CD4-positive, alpha-beta T cell treated with Interleukin-2 at 100 ng/mL for 4 hours (primary cell): ENCODE results near the gene LSMEM2.
"Not testable (repeated sequence)": the region's sequence is repeated elsewhere in the genome, so short reads cannot be mapped to it uniquely, and the experiment has no call there.

Experiments
- DNase-seq: peaks from one replicate; pipeline ENCODE4 v3.0.0-alpha.2; 2020; ENCODE audit warnings: low spot score

LSMEM2 gene

DNA sequence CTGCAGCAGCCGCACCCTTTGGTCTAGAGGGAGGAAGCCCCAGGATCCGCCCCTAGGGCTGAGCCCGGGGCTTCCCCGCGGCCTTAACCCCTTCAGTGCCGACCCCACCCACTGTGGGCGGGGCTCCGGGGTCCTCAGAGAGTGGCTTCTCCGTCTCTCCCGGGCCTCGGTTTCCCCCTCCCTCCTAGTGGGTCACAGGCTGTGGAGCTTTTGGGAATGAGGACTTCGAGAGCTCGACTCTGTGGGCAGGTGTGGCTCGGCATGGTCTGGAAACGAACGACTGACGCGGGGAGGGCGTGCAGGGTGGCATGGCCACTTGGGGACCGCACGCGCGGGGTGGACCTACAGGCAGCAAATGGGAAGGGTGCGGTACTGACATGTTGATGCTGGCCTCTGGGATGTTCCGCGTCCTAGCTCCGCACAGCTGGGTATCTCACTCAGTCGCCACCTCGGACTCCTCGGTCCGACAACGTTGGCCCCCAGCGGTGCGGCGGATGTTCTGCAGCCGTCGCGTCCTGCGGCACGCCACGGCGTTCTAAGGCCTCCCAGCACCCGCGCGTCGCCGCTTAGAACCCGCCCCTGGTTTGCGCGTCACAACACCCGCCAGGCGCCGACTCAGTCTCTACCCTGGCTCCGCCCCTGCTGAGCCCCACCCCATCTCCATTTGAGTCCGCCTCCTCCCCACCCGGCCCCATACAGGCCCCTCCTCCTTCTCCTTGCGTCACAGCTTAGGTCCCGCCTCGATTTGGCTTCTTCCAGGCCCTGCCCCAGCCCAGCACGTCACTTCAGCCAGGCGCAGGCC, 20.1 kb downstream of the LSMEM2 start, which contains the start of the genes HYAL3 and NAA80:
HYAL3 (minus strand) TSS at position 570 of the 802 bp plus-strand sequence. CDS start 3,803 bp downstream, outside the sequence.
NAA80 (minus strand) TSS at position 570 of the 802 bp plus-strand sequence. CDS start 1,942 bp downstream, outside the sequence.
- peak; percentile 99 for DNase-seq

- DNase-seq: no peak
Observed at GRCh38 chr3:50299638-50299928, 20.7 kb downstream of the LSMEM2 start.

DNA sequence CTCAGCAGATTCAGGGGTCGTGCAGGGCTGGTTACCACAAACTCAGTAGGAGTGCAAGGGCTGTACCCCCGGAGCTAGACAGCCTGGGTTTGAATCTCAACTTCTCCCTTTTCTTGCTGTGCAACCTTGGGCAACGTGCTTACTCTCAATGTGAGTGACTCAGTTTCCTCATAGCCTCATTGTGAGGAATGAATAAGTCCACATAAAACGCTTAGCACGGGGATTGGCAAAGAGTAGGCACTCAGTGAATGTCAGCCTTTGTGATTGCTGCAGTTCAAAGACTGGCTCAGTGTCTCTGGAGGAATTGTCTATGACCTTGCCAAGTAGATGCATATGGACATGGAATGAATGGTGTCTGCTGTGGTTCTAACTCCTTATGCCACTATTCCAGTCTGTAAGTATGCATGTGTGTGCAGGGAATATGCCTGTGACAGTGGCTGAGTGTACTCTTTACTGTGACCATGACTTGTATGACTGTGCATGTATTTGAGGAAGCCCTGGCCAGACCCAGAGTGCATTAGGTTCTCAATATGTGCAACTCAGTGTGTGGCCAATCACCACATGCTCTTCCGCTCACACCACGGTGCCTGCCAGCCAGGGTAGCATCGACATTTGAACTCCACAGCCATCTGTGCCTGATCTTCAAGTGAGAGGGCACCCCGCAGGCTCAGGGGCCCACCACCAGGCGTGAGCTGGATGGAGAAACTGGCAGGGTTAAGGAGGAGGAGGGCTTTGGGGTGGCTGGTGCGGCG, 21.2 kb downstream of the LSMEM2 start:
- DNase-seq: no peak

DNA sequence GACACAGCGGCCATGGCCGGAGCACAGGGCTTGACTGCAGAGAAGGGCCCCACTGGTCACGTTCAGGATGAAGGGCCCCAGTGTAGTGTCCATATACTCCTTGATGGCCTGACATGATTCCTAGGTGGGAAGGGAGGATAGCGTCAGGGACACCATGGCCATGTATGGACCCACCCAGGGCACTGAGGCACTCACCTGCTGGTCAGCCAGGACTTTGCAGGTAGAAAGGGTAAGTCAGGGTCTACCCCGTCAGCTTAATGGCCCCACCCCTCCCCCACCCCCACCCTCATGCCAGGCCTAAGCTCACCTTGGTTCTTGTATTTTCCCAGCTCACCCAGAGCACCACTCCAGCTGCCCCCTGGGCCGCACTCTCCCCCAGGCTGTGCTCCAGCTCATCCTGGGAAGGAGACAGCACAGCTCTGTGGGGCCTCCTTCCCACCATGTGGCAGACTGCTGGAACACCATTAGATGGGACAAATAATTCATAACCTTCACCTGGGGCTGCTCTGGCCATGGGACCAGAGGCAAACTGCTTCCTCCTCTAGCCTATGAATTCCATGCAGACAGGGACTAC, 21.9 kb downstream of the LSMEM2 start:
- DNase-seq: no peak

- DNase-seq: no peak
Observed at GRCh38 chr3:50302095-50303012, 23.5 kb downstream of the LSMEM2 start.

- no peak for DNase-seq
Observed at GRCh38 chr3:50303013-50303815, 24.3 kb downstream of the LSMEM2 start, which contains the start of gene HYAL1. TSS of gene HYAL1 (minus strand) at chr3:50303574. CDS start at chr3:50302956, 618 bp downstream.

GRCh38 chr3:50304601-50305000, 25.7 kb downstream of the LSMEM2 start:
- DNase-seq: no peak

GRCh38 chr3:50312041-50312440, 33.2 kb downstream of the LSMEM2 start:
- not testable (repeated sequence) for DNase-seq

GRCh38 chr3:50314342-50314741, 35.5 kb downstream of the LSMEM2 start:
- DNase-seq: no peak

DNA sequence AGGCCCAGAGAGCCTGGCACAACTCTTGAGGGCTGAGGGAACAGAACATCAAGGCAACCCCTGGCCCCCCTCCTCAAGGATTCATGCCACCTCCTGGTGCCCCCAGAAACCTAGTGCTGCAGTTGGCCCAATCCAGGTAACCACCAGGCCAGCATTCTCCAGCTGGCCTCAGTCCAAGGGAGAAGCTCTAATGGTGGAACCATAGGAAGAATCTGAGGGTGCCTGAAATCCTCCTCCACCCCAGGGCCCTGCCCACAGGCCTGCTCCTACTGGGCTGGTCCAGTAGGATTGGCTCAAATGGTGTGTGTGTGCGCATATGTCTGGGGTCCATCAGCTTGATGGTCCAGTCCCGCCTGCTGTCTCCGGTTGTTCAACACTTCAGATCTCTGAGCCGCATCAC, 35.9 kb downstream of the LSMEM2 start:
- no peak for DNase-seq

GRCh38 chr3:50316657-50317242, 37.9 kb downstream of the LSMEM2 start:
- DNase-seq: peak; percentile 87

- DNase-seq: no peak
Observed at GRCh38 chr3:50317300-50317699, 38.4 kb downstream of the LSMEM2 start.

DNA sequence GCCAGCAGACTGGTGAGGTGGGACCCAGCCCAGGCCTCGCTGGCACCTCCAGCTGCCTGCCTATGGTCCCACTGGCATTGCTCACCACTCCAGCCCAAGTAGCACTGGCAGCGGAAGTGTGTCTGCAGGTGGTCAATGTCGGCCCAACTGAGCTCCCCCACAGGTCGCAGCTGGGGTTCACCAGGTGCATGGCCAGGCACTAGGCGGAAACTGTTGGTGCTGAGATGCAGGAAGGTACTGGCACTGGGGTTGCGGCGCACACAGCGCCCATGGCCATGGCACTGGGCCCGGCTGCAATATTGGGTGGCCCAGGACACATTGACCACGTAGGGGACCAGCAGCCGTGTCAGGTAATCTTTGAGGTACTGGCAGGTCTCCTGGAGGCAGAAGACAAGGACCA, 39.3 kb downstream of the LSMEM2 start:
- no peak for DNase-seq

- no peak for DNase-seq
Observed at GRCh38 chr3:50318615-50319014, 39.7 kb downstream of the LSMEM2 start.

- DNase-seq: no peak
Observed at GRCh38 chr3:50319181-50319893, 40.5 kb downstream of the LSMEM2 start.

DNA sequence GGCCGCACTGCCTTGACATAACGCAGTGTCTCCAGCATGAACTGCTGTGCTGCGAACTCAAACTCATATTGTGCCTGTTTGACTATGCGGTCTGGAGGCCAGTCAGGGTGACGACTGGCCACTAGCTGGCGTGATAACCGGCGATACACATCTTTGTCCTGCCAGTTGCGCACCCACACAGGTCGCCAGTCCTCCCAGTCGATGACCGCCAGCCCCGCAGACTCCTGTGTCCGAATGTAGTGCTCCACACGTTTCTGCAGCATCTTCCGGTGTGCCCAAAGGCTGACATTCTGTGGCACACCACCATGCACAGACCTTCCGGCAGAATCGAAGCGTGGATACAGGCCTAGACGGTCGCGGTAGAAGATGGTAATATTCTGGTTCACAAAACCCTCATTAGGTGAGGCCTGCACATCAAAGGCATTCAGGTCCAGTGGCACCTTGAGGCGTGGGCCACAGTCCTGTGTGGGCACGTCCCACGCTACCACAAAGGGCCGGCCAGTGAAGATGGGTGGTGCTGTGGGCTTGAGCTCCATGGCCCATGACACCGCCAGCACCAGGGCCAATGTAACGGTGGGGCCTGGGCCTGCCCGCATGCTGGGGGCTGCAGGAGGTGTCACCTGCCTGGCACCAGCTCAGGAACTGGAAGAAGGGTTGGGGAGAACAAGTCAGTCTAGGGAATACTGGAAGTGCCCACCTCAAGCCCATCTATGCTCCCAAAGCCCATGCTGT, 41.2 kb downstream of the LSMEM2 start:
- no peak for DNase-seq

DNA sequence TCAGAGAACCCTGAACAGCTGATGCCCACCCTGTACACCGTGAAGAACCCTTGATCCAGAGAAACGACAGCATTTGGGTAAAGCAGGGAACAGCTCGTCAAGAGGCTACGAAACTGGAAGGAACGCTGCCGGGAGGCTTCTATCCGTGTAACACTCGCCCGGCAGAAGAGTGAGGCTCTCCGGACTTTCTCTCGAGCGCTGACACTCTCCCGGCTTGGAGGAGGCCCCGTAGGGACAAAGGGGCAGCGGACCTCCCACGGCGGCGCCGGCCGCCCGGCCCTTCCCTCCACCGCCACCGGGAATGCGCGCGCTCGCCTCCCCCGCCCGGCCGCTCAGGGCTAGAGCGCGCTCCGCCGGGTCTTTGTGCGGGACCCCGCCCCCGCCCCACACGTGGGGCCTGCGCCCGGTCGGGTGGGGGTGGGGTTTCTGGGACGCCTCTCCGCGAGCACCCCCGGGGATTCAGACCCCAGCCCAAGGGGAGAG, 42.0 kb downstream of the LSMEM2 start:
- peak; percentile 56 for DNase-seq

DNA sequence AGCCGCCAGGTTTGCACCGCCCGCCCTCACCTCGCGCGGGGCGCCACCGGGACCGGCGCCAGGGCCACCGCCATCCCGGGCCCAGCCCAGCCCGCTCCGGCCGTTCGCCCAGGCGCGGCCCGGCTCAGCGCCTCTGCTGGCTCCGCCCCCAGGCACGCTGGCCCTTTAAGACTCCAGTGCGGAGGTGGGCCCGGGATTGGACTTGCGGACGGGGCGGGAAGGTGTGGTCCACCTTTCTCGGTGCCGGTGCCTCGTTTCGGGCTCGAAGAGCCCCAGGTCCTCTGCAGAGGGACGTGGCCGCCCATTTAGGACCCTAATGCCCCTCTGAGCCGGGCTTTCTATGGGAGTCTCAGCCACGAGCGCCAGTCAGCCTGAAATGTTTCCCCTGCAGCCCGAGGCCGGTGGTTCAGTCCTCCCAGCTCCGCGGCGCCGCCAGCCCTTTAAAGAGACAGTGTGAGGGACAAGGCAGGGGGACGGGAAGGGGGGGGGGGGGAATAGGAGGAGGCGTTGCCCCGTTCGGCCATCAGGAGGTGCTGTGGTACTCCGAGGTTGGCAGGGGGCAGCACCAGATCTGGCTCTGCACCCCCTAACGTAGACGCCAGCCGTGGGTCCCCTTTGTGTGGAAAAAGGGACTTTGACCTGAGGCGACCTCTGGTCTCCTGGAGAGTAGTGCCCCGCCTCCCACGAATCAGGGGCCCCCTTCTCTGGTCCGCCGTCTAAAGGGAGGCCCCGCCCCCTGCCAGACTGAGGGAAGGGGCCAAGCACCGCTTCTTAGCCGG, 42.6 kb downstream of the LSMEM2 start:
- DNase-seq: peak; percentile 81
